MG63 (cell line): ENCODE data around the gene SEMA3B. TPM values are rescaled to one million over a fixed set of nuclear protein-coding genes. Genes with fewer than 3 reads are reported as not detected.
"Not testable (repeated sequence)": the region's sequence is repeated elsewhere in the genome, so short reads cannot be mapped to it uniquely, and the experiment has no call there.

Experiments
- DNase-seq: peaks from one replicate; pipeline ENCODE4 v3.0.0-alpha.2; 2020
- H3K27me3 ChIP-seq: fragments of 250-450 bp; sonication (Bioruptor Pico); 2 replicates; pipeline ENCODE4 v1.5.1; 2020; ENCODE audit warnings: mild to moderate bottlenecking, moderate library complexity
- H3K36me3 ChIP-seq: fragments of 250-450 bp; sonication (Bioruptor Pico); 2 replicates; pipeline ENCODE4 v1.5.1; 2020; ENCODE audit warnings: mild to moderate bottlenecking, moderate library complexity
- H3K4me3 ChIP-seq: fragments of 250-450 bp; sonication (Bioruptor Pico); 2 replicates; pipeline ENCODE4 v1.5.1; 2020; ENCODE audit warnings: mild to moderate bottlenecking, moderate library complexity
- H3K9me3 ChIP-seq: fragments of 250-450 bp; sonication (Bioruptor Pico); 2 replicates; pipeline ENCODE4 v1.5.1; 2020; ENCODE audit warnings: mild to moderate bottlenecking, moderate library complexity
- total RNA-seq: library from RNA; depleted of rRNA; stranded (reverse); fragments of >200 nt; shearing (Covaris generic); gene quantifications from 2 replicates; pipeline ENCODE4 v1.2.3, GENCODE V29; 2014; ENCODE audit warnings: low replicate concordance

SEMA3B gene
- total RNA-seq, 1 experiment from 2014 or later = 13.4 TPM

GRCh38 chr3:50235716-50236483 is 33.0 kb upstream of the SEMA3B start, which contains the start of gene GNAI2:
GNAI2 (plus strand) TSS chr3:50236204; CDS start chr3:50236336, 132 bp downstream.
- peak; percentile 97 for DNase-seq
- Histone ChIP-seq H3K27me3 (no peaks in the 10 kb centered on the region), H3K36me3 (no peaks in the 10 kb centered on the region), H3K4me3 (peak within 1 kb of the TSS; percentile 62), H3K9me3 (no peaks in the 10 kb centered on the region)

DNA sequence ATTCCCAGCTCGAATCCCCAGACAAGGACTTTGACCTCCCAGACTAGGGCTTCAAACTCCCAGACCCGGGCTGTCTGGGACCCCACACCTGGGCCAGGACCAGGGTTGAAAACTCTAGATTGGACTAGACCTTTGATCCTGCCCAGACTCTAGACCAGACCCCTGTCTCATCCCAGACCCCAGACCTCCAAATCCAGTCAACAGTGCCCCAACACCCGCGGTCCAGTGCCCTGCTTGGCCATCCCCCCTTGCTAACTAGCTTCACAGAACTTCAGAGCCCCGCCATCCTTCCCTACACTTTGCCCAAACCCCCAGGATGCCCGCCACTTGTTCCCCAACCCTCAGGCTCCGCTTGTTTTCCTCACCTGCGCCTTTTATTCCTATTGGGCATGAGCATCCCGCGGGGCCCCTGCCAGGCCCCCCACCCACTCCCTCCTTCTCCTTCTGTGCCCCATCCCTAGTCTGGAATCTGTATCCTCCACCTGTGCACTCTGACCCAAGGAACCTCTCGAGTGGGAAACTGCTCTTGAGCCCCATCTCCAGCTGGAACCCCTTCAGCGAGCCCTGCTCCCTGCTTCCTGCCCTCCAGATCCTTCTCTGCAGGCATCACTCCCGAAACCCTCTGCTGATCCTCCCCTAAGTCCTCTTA is 32.3 kb upstream of the SEMA3B start:
- Histone ChIP-seq H3K27me3 (no peaks in the 10 kb centered on the region), H3K4me3 (peak overlapping the region; percentile 62), H3K36me3 (no peaks in the 10 kb centered on the region), H3K9me3 (no peaks in the 10 kb centered on the region)
- no peak for DNase-seq

DNA sequence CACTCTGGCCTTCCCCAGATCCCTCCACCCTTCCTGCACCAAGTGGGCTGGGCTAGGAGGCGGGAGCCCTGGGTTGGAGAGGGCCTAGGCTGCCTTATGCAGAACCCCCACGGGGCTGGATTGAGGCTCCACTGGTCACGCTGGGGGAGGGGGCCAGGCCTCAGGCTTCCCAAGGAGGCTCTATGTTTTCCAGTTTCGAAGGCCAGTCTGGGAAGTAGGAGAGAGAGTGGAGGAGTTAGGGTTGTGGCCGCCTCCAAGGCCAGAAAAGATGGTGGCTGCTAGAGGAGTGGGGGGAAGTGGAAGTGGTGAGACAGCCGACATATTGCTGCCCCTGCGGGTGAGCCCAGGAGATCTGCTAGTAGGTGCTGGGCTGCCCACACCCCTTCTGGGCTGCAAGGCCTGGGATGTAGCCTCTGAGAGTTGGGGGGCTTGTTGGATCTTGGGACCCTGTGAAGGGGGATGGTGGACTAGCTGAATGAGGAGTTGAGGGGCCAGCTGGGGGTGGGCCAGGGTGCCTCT is 31.8 kb upstream of the SEMA3B start:
- Histone ChIP-seq H3K9me3 (no peaks in the 10 kb centered on the region), H3K36me3 (no peaks in the 10 kb centered on the region), H3K27me3 (no peaks in the 10 kb centered on the region), H3K4me3 (peak overlapping the region; percentile 62)
- peak; percentile 38 for DNase-seq

GRCh38 chr3:50237754-50238548 is 31.0 kb upstream of the SEMA3B start:
- no peaks in the 10 kb centered on the region for H3K27me3 ChIP-seq
- DNase-seq = peak; percentile 89
- peak overlapping the region; percentile 62 for H3K4me3 ChIP-seq
- no peaks in the 10 kb centered on the region for H3K9me3 ChIP-seq
- no peaks in the 10 kb centered on the region for H3K36me3 ChIP-seq

DNA sequence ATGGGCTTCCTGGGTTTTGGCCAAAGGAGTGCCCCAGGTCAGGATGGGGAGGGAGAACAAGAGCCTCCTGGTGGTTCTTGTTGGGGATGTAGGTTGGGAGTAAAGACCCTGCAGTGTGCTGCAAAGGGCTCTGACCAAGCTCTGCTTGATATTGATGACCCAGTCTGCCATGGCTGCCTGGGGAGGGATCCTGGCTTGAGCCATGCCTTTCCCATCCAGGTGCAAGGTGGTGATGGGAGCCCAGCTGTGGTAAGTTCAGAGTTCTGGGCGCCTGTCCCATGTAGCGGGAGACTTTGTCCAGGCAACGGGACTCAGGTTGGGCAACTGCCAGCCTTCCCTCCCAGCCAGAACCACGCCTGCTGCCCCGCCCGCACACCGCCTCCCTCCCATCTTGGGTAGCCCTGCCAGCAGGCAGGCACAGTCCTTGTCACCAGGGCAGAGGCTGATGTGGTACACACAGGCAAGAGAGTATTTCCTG is 30.4 kb upstream of the SEMA3B start:
- DNase-seq = peak; percentile 62
- Histone ChIP-seq H3K36me3 (no peaks in the 10 kb centered on the region), H3K9me3 (no peaks in the 10 kb centered on the region)

DNA sequence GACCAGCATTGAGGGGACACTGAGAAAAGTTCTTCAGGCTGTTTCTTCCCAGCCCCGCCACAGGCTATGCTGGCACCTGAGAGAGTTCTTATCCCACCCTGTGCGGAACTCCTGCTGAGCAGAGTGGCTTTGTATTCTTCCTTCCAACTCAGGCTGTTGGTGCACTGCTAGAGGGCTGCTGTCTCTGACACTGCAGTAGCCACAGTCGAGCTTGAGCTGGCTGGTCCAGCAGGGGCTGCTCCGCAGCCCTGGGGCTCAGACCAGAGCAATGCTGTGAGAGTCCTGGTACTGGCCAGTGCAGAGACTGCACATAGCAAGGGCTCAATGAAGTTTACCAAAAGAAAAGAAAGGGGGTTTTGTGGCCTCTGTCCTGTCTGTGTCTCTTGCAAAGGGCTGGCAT is 29.3 kb upstream of the SEMA3B start:
- Histone ChIP-seq H3K4me3 (no peak overlapping the region), H3K36me3 (no peaks in the 10 kb centered on the region), H3K9me3 (no peaks in the 10 kb centered on the region), H3K27me3 (no peaks in the 10 kb centered on the region)
- no peak for DNase-seq

More for the DNA sequence above, 30.4 kb upstream of the SEMA3B start:
- H3K4me3 ChIP-seq = peak overlapping the region; percentile 62
- no peaks in the 10 kb centered on the region for H3K27me3 ChIP-seq

DNA sequence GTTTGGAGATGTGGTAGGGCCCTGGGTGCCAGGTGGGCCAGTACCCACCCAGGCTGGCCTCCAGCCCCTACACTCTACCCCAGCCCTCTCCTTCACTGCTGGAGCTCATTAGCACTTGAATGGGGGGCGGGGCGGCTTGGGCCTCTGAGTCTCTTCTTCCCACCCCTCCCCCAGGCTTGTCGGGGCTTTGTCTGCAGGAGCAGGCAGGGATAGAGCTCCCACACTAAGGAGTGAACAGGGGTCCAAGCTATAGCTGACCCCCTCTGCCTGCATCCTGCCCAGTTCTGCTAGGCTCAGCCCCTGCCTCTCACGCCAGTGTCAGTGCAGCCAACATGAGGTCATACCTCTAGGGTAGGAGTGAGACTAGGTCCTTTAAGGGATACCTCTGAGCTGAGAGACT is 27.8 kb upstream of the SEMA3B start:
- no peaks in the 10 kb centered on the region for H3K9me3 ChIP-seq
- DNase-seq = no peak
- no peak overlapping the region for H3K4me3 ChIP-seq
- H3K27me3 ChIP-seq = no peaks in the 10 kb centered on the region
- no peaks in the 10 kb centered on the region for H3K36me3 ChIP-seq

DNA sequence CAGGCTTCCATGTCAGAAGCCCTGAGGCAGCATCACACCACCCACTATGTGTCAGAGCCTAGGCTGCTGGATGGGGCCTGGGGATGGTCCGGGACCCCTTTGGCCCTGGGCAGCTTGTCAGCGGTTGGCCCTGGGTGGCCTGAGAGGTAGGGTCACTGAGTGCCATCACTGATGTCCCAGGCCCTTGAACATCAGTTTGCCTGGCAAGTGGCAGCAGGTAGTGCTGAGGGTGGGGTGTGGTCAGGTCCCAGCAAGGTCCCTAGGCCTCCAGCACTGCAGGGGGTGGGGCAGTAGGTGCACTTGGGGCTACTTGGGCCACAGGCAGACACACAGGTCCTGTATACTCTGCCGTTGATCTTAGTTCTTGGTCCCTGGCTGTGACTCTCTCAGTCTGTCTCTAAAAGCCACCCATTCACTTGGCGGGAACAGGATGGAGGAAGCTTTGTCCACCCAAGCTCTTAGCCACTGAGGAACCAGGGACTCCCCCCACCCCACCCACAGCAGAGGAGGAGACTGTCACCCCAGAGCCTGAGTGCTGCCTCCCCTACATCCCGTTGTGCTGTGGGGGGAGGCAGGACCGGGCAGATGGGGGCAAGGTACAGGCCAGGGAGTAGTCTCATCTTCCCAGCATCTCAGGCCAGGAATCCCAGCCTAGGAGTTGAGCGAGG is 27.1 kb upstream of the SEMA3B start:
- H3K4me3 ChIP-seq = no peak overlapping the region
- H3K27me3 ChIP-seq = no peaks in the 10 kb centered on the region
- DNase-seq = no peak
- H3K9me3 ChIP-seq = no peaks in the 10 kb centered on the region
- H3K36me3 ChIP-seq = no peaks in the 10 kb centered on the region

DNA sequence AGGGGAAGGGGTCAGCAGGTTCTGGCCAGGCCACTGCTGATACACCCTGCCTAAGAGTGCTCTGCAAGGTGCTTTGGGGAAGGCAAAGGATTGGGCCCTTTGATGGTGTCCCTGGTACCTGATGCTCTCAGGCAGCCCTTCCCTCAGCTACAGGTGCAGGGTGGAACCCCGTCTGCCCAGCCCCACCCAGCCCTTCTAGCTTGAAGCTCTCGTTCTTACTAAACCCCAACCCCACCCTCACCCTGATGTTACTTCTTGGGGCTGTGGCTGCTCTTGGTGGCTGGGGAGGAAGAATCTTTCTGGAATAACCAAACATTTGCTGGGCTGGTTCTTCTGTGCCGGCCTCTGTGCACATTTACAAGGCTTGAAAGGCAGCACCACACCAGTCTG is 26.6 kb upstream of the SEMA3B start:
- H3K36me3 ChIP-seq = no peaks in the 10 kb centered on the region; the same call in 1 of the 2 replicates
- no peaks in the 10 kb centered on the region for H3K9me3 ChIP-seq
- H3K27me3 ChIP-seq = no peaks in the 10 kb centered on the region
- no peak overlapping the region for H3K4me3 ChIP-seq
- DNase-seq = no peak

DNA sequence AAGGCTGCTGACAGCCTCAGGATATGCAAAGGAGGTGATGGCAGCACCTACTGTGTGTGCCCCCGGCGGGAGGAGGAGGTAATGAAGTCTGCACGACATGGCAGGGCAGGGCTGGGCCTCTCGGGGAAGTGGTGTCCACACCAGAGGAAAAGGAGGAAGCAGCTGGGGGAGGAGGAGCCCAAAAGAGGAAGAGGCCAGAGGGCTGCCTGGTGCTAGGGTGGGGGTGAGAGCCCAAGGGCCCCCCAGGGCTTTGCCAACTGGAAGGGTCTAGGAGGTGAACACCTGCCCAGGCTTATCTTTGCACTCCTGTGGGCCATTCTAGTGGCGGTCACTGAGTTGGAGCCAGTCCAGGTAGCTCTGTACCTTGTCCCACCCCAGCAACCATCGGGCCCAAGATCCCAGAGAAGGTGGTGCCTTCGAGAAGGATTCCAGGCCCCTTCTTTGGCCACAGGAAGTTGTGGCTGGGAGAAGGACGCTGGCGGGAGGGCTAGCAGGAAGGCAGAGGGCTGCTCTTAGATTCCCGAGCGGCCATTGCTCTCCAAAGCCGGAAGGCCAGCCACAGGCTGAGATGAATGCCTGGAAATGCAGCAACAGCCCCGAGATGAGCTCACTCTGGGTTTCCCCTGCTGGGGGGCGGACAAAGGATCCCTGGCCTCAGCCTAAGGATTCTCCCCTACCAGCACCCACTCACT is 25.9 kb upstream of the SEMA3B start:
- no peaks in the 10 kb centered on the region for H3K27me3 ChIP-seq
- no peaks in the 10 kb centered on the region for H3K9me3 ChIP-seq
- DNase-seq = no peak
- H3K4me3 ChIP-seq = no peak overlapping the region
- peaks cover 5% of the 10 kb centered on the region; the same call in 1 of the 2 replicates for H3K36me3 ChIP-seq

- H3K27me3 ChIP-seq = no peaks in the 10 kb centered on the region
Measured at GRCh38 chr3:50243543-50243895, 25.4 kb upstream of the SEMA3B start.

GRCh38 chr3:50244813-50245212 is 24.1 kb upstream of the SEMA3B start:
- not testable (repeated sequence) for H3K36me3 ChIP-seq, H3K4me3 ChIP-seq, H3K9me3 ChIP-seq, H3K27me3 ChIP-seq, DNase-seq

More at GRCh38 chr3:50243543-50243895, 25.4 kb upstream of the SEMA3B start:
- Histone ChIP-seq H3K4me3 (no peak overlapping the region), H3K9me3 (no peaks in the 10 kb centered on the region), H3K36me3 (peaks cover 5% of the 10 kb centered on the region; the same call in 1 of the 2 replicates)
- DNase-seq = no peak

GRCh38 chr3:50245251-50245745 is 23.6 kb upstream of the SEMA3B start:
- no peak overlapping the region; the same call in 1 of the 2 replicates for H3K4me3 ChIP-seq
- DNase-seq = no peak
- peaks cover 5% of the 10 kb centered on the region; the same call in 1 of the 2 replicates for H3K36me3 ChIP-seq
- no peaks in the 10 kb centered on the region for H3K27me3 ChIP-seq
- no peaks in the 10 kb centered on the region for H3K9me3 ChIP-seq

DNA sequence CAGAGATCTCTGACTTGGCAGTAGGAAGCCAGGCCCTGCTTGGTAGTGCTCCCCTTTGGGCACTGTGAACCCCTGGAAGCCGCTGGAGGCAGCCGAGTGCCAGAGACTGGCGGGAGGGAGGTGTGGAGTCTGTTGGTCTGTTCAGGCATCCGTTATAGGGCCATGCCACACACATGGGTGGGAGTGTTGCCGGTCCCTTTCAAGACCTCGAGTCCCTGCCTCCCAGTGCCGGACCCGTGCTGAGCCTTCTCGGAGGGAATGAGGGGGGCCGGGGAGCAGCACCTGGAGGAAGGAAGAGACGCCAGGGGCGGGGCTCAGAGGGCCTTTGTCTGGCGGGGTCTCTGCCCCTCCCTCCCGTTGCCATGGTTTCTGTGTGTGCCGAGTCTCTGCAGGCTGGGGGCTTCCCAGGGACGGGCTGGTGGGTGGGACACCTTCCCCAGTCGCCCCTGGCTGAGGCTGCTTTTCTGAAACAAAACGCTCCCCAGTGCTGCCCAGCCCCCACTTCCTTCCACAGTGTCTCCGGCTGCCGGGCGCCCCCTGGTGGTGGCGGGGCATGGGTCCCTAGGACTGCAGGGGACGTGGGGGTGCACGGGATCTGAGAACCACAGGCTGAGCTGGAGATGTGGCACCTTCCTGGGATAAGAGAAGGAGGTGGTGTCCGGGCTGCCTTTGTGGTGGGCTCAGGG is 23.0 kb upstream of the SEMA3B start:
- H3K9me3 ChIP-seq = no peaks in the 10 kb centered on the region
- H3K36me3 ChIP-seq = peaks cover 5% of the 10 kb centered on the region; the same call in 1 of the 2 replicates
- H3K27me3 ChIP-seq = no peaks in the 10 kb centered on the region
- DNase-seq = peak; percentile 83
- peak overlapping the region; percentile 35 for H3K4me3 ChIP-seq

DNA sequence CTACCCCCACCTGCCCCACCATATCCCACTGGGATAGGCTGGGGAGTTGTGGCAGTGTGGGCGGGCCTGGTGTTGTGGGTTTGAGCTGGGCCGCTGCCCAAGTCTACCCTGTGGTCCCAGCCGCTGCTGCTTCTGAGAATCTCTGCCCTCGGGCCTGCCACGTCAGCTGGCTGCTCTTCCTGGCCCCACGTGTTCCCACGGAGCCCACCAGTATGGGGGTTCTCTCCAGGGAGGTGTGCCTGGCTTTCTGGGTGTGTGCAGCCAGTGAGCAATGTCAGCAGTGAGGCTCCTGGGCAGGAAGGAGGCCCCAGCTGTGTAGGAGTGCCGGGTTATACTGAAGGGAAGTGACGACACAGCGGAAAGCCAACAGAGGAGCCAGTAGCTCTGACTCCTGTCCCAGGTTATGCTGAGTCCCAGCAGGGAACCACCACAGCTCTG is 22.4 kb upstream of the SEMA3B start:
- H3K27me3 ChIP-seq = no peaks in the 10 kb centered on the region
- H3K4me3 ChIP-seq = peak overlapping the region; percentile 35
- peaks cover 5% of the 10 kb centered on the region; the same call in 1 of the 2 replicates for H3K36me3 ChIP-seq
- no peaks in the 10 kb centered on the region for H3K9me3 ChIP-seq
- peak; percentile 93 for DNase-seq
